DMS153 (cell line): ENCODE measurements around the gene FLOT2.
"Not testable (repeated sequence)": the region's sequence is repeated elsewhere in the genome, so short reads cannot be mapped to it uniquely, and the experiment has no call there.

Source experiments
- DNase-seq: peaks from one replicate; lab custom pipeline; 2025; lab: John Stamatoyannopoulos, UW

The FLOT2 gene

GRCh38 chr17:28916302-28916934 is 18.9 kb upstream of the FLOT2 start:
- no peak for DNase-seq

- DNase-seq = no peak
These were observed 15.4 kb upstream of the FLOT2 start for GRCh38 chr17:28912938-28913333.

- DNase-seq = no peak
These were observed 14.9 kb upstream of the FLOT2 start for GRCh38 chr17:28912281-28912937.

GRCh38 chr17:28911411-28912045 is 14.0 kb upstream of the FLOT2 start:
- no peak for DNase-seq

GRCh38 chr17:28910534-28910933 is 13.0 kb upstream of the FLOT2 start:
- DNase-seq = no peak

- no peak for DNase-seq
These were observed 11.2 kb upstream of the FLOT2 start for GRCh38 chr17:28908640-28909167.

- no peak for DNase-seq
These were observed 10.4 kb upstream of the FLOT2 start for GRCh38 chr17:28907709-28908475.

GRCh38 chr17:28906706-28907438 is 9.3 kb upstream of the FLOT2 start:
- no peak for DNase-seq

GRCh38 chr17:28906276-28906675 is 8.7 kb upstream of the FLOT2 start:
- DNase-seq = no peak

- DNase-seq = no peak
These were observed 7.3 kb upstream of the FLOT2 start for GRCh38 chr17:28904800-28905199.

- DNase-seq = not testable (repeated sequence)
These were observed 6.0 kb upstream of the FLOT2 start for GRCh38 chr17:28903546-28903841.

GRCh38 chr17:28902819-28903545 is 5.4 kb upstream of the FLOT2 start, which contains the start of gene DHRS13:
Gene DHRS13 (minus strand): TSS chr17:28903079. CDS start chr17:28902944, 135 bp downstream.
- DNase-seq = peak; percentile 95

- no peak for DNase-seq
These were observed 4.6 kb upstream of the FLOT2 start for GRCh38 chr17:28901866-28902818.

- no peak for DNase-seq
These were observed 3.6 kb upstream of the FLOT2 start for GRCh38 chr17:28900986-28901726.

GRCh38 chr17:28899212-28899815 is 1.8 kb upstream of the FLOT2 start:
- DNase-seq = no peak

- DNase-seq = no peak
These were observed 1.0 kb upstream of the FLOT2 start for GRCh38 chr17:28898527-28898955.

GRCh38 chr17:28897769-28898526 is 415 bp upstream of the FLOT2 start:
- no peak for DNase-seq

GRCh38 chr17:28896491-28896883 is 1.0 kb downstream of the FLOT2 start:
- DNase-seq = no peak
